Ishikawa (cell line): Measurements from ENCODE around the gene NTMT1.

Experiments
- CREB1 ChIP-seq: IDR thresholded peaks from 2 replicates; pipeline ENCODE4 v1.6.1; 2012; ENCODE audit warnings: low read depth
- EP300 ChIP-seq: IDR thresholded peaks from 2 replicates; pipeline ENCODE4 v1.6.1; 2012; ENCODE audit warnings: borderline replicate concordance
- REST ChIP-seq: IDR thresholded peaks from 2 replicates; pipeline ENCODE4 v1.6.1; 2012; ENCODE audit warnings: low read depth, mild to moderate bottlenecking

GRCh38 chr9:129624947-129625346 is 1.0 kb upstream of the NTMT1 start:
- TF ChIP-seq REST: no peak
- no peak for TF ChIP-seq CREB1
- TF ChIP-seq EP300: no peak
